ENCODE results near the gene NPHS1. TPM values are rescaled to one million over a fixed set of nuclear protein-coding genes. Genes with fewer than 3 reads are reported as not detected.
"Not testable (repeated sequence)": the region's sequence is repeated elsewhere in the genome, so short reads cannot be mapped to it uniquely, and the experiment has no call there.

NPHS1 gene
- total RNA-seq, 1 donor = not detected

- no peak for DNase-seq (ENCODE audit: low read depth)
- TF ChIP-seq, protein P1, sequence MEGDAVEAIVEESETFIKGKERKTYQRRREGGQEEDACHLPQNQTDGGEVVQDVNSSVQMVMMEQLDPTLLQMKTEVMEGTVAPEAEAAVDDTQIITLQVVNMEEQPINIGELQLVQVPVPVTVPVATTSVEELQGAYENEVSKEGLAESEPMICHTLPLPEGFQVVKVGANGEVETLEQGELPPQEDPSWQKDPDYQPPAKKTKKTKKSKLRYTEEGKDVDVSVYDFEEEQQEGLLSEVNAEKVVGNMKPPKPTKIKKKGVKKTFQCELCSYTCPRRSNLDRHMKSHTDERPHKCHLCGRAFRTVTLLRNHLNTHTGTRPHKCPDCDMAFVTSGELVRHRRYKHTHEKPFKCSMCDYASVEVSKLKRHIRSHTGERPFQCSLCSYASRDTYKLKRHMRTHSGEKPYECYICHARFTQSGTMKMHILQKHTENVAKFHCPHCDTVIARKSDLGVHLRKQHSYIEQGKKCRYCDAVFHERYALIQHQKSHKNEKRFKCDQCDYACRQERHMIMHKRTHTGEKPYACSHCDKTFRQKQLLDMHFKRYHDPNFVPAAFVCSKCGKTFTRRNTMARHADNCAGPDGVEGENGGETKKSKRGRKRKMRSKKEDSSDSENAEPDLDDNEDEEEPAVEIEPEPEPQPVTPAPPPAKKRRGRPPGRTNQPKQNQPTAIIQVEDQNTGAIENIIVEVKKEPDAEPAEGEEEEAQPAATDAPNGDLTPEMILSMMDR (IDR thresholded peaks at IDR 0.05; ENCODE audit: insufficient read depth, low read depth, low read length) = no peak
- no peak overlapping the region for H3K4me3 ChIP-seq (ENCODE audit: low read depth, low read length)
Measured at GRCh38 chr19:35896643-35897040, 44.3 kb upstream of the NPHS1 start.

DNA sequence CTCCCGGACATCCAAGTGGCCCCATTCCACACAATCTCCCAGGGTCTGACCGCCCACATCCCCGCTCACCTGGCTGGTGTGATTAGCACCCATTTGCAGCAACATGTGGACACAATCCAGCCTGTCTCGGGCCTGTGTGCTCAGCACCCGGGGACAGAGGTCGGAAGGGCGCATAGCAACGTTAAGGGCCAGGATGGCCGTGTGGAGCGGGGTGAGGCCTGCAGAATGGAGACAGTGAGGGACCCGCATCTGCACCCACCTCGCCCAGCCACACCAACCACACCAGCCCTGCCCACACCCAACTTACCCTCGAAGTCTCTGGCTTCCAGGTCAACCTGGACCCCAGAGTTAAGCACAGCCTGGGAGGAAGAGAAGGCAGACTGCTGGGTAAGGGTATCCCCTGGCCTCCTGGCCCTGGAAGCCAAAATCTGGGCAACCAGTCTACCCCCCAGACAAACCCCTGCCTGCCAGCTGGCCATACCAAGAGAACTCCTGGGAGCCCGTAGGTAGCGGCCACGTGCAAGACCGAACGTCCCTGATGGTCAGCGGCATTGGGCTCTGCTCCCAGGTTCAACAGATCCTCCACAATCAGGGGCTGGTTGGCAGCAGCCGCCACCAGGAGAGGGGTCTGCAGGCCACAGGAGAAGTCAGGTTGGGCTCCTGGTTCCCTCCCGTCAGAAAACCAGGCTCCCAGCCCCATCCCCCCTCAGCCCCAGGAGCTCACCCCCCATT, 43.8 kb upstream of the NPHS1 start:
- TF ChIP-seq, protein P1 (IDR thresholded peaks at IDR 0.05; ENCODE audit: insufficient read depth, low read depth, low read length) = no peak
- H3K4me3 ChIP-seq (ENCODE audit: low read depth, low read length) = no peak overlapping the region
- no peak for DNase-seq (ENCODE audit: low read depth)

DNA sequence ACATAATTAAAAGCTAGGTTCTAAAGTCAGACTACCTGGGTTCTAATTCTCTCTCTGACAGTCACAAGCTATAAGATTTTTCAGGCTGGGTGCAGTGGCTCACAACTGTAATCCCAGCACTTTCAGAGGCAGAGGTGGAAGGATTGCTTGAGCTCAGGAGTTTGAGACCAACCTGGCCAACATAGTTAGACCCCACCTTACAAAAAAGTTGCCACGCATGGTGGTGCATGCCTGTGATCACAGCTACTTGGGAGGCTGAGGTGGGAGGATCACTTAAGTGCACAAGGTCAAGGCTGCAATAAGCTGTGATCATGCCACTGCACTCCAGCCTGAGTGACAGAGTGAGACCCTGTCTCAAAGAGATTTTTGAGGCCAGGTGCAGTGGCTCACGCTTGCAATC, 42.0 kb upstream of the NPHS1 start:
- H3K4me3 ChIP-seq (ENCODE audit: low read depth, low read length) = no peak overlapping the region
- no peak for DNase-seq (ENCODE audit: low read depth)
- TF ChIP-seq, protein P1 (IDR thresholded peaks at IDR 0.05; ENCODE audit: insufficient read depth, low read depth, low read length) = no peak

GRCh38 chr19:35891819-35892218, 39.5 kb upstream of the NPHS1 start:
- DNase-seq (ENCODE audit: low read depth); H3K4me3 ChIP-seq (ENCODE audit: low read depth, low read length): not testable (repeated sequence)

DNA sequence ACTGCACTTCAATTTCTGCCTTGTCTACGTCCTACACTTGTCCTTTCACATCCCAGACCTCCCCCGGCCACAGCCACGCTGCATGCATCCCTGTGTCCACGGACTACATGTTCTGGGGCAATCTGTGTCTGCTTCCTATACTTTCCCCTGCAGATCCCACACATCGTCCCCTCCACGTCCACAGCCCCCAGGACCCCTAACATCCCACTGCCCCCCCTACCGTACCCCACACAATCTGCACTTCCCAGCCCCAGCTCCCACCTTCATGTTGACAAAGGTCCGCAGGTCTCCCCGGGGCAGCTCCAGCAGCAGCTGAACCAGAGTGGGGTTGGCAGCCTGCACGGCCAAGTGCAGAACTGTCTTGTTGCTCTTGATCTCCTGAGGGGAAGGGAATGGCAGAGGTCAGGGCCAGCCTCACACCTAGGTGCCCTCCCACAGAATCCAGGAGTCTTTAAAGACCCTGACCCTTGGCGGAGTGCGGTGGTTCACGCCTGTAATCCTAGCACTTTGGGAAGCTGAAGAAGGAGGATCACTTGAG, 37.9 kb upstream of the NPHS1 start:
- TF ChIP-seq, protein P1 (IDR thresholded peaks at IDR 0.05; ENCODE audit: insufficient read depth, low read depth, low read length) = no peak
- DNase-seq (ENCODE audit: low read depth) = no peak
- no peak overlapping the region for H3K4me3 ChIP-seq (ENCODE audit: low read depth, low read length)

DNA sequence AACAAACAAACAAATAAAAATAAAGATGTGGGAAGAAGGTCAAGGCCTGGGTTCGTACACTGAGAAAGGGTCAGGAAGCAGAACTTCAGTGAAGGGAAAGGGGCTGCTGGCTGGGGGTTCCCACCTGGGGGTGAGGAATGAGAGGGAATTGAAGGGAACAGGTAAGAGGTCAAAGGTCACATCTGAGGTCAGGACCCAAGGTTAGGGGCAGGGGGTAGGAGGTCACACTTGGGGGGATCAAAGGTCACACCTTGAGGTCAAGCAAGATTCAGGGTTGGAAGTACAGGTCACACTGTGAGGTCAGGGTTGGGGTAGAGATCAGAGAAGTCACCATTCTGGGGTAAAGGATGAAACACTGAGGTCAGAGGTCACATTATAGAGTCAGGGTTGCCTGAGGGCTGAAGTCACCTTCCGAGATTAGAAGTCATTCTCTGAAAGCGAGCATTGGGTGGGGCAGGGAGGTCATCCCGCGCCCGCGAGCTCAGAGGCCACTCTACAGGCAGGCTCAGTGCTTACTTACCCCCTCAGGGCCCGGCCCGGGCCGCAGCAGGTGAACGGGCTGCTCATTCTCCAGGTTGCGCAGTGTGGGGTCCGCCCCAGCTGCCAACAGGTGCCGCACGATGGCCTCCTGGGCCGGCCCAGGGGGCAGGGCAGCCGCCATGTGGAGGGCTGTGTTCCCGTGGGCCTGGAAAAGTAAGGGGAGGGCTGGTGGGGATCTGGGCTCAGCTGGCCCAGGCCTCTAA, 37.2 kb upstream of the NPHS1 start:
- H3K4me3 ChIP-seq (ENCODE audit: low read depth, low read length) = no peak overlapping the region
- no peak for DNase-seq (ENCODE audit: low read depth)
- TF ChIP-seq, protein P1 (IDR thresholded peaks at IDR 0.05; ENCODE audit: insufficient read depth, low read depth, low read length) = no peak

- TF ChIP-seq, protein P1 (IDR thresholded peaks at IDR 0.05; ENCODE audit: insufficient read depth, low read depth, low read length) = no peak
- DNase-seq (ENCODE audit: low read depth) = no peak
- no peak overlapping the region for H3K4me3 ChIP-seq (ENCODE audit: low read depth, low read length)
Measured at GRCh38 chr19:35888398-35888797, 36.1 kb upstream of the NPHS1 start.

Data from fibroblast of villous mesenchyme (primary cell).